ENCODE measurements around the gene ULBP2.
"Not testable (repeated sequence)": the region's sequence is repeated elsewhere in the genome, so short reads cannot be mapped to it uniquely, and the experiment has no call there.

ULBP2 gene

DNA sequence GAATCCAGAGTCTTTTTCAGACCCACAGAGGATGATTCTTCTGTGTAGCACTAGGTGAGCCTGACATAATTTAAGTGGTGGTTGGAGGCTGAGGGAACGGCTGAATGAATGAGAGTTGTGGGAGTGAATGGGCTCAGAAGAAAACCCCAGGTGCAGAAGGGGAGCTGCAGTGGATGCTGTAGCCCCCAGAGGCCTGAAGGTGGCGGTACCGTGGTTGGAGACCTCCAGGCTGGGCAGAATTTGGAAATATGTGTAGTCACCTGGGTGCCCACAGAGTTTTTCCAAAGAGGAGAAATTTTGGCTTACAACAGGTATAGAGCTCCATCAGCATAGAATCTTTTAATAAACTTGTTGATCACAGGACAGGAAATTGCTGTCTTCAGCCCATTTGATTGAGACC is 12.4 kb upstream of the ULBP2 start:
- DNase-seq: no peak

- DNase-seq: no peak
These were observed 10.3 kb upstream of the ULBP2 start for GRCh38 chr6:149931501-149931900.

GRCh38 chr6:149933036-149933435 is 8.8 kb upstream of the ULBP2 start:
- DNase-seq: no peak

- DNase-seq: no peak
These were observed 8.4 kb upstream of the ULBP2 start for GRCh38 chr6:149933461-149933860.

GRCh38 chr6:149934249-149935156 is 7.3 kb upstream of the ULBP2 start:
- peak; percentile 68 for DNase-seq

- no peak for DNase-seq
These were observed 6.6 kb upstream of the ULBP2 start for GRCh38 chr6:149935246-149935645.

DNA sequence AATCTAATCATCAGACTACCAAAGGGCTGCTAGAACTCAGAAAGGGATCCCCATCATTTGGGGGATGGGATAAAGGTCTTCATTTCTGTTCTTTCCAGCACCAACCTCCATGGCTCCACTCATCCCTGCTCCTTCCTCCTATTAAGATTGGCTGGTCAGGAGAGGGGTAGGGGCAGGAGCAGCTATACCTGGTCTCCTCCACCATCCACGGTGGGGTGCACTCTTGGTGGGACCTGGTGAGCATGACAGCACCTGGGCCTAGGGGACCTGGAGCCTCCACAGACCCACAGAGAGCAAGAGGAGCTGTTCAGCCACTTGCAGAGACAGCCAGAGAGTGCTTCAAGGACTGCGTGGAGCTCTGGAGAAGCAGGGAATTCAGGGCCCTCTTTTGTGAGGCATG is 6.1 kb upstream of the ULBP2 start:
- DNase-seq: no peak

DNA sequence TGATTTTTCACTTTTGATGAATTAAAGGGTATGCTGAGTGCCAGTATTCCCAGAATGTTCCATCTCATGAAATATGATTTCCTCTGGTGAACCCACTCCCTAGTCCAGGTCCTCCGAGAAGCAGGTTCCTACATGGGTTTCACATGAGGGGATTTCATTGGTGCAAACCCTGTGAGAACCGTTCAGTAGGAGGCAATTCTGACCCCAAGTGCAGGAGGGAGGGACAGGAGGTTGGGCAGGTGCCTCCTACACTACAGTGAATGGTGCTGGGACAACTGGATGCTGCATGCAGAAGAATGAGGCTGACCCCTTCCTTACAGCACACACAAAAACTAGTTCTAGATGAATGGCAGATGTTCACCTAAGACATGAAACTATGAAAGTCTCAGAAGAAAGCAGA is 5.1 kb upstream of the ULBP2 start:
- no peak for DNase-seq

DNA sequence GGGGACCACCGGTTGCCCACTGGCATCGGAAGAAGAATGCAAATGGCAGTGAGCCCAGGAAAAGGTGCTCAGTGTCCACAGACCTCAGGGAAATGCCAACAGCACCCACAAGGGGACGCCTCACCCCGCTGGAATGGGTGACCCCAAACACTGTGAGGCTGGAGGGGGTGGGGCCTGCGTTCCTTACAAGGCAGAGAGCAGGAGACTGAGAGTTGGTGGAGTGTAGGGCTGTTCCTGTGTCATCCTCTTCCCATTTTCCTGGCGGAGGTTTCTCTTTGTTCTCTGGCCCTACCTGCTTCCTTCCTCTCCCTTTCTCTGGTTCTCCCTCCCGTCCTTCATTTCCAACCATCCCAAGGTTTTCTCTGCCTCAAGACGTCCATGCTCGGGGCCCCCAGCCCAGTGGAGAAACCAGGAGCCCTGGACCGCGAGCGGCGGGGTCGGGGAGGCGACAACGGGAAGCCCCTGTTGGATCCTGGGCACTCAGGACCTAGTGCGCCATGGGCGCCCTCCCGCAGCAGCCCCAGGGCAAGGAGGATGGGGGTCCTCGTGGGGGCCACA is 3.7 kb upstream of the ULBP2 start:
- not testable (repeated sequence) for DNase-seq

GRCh38 chr6:149938571-149939355 is 3.1 kb upstream of the ULBP2 start:
- DNase-seq: no peak

- no peak for DNase-seq
These were observed 2.5 kb upstream of the ULBP2 start for GRCh38 chr6:149939356-149939648.

- DNase-seq: no peak
These were observed 1.7 kb upstream of the ULBP2 start for GRCh38 chr6:149939909-149940671.

DNA sequence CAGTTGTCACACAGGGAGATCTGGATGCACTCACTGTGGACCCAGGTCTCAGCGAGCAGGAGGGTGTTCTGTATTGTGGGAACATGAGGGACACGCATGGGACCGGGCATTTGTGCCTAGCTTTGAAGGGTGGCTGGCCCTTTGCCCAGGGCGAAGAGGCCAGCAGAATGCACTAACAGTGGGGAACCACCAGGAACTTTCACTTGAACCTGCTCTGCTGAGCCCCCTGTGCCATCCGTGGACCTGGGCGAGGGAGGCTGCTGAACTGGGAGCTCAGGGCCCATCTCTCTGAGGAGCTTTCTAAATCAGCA is 1.2 kb upstream of the ULBP2 start:
- no peak for DNase-seq

DNA sequence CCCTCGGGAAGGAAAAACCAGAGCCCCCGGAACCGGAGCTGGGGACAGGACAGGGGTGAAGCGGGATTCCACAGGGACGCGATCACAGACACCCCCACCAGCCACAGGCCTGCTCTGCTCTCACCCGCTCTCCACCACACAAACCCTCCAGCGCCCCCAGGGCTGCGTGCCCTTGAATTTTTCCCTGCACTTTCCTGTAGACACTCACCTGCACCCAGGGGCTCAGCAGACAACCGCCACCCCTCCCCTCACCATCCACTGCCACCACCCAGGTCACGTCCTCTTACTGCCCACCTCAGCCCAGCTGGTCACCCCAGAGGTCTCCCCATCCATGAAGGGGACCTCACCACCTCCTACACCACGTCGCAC is 631 bp downstream of the ULBP2 start:
- DNase-seq: no peak

GRCh38 chr6:149943321-149943720 is 1.5 kb downstream of the ULBP2 start:
- DNase-seq: not testable (repeated sequence)

DNA sequence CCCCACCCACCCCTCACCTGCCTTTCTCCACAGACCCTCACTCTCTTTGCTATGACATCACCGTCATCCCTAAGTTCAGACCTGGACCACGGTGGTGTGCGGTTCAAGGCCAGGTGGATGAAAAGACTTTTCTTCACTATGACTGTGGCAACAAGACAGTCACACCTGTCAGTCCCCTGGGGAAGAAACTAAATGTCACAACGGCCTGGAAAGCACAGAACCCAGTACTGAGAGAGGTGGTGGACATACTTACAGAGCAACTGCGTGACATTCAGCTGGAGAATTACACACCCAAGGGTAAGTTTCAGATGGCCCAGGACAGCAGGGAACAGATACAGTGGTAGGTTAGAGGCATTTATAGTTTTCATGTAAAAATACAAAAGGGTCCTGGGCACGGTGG is 3.5 kb downstream of the ULBP2 start:
- not testable (repeated sequence) for DNase-seq

- not testable (repeated sequence) for DNase-seq
These were observed 4.8 kb downstream of the ULBP2 start for GRCh38 chr6:149946631-149947030.

DNA sequence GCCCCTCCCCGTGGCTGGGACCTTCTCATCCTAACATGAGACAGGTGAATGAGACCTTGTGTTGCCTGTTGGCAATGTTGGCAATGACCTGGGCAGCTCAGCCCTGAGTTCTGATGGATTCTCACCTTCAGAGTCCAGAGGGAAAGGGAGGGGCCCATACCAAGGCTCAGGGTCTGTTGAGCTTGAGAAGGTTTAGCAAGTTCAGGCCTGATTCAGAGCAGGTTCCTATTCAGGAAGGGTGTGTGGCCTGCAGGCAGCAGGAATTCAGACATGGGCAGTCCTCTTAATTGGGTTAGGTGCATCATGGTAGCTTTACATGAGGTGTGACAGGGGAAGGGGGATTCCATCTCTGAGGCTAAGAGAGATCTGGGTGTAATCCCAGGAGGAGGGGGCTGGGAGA is 5.7 kb downstream of the ULBP2 start:
- not testable (repeated sequence) for DNase-seq

- no peak for DNase-seq
These were observed 6.2 kb downstream of the ULBP2 start for GRCh38 chr6:149948011-149948410.

DNA sequence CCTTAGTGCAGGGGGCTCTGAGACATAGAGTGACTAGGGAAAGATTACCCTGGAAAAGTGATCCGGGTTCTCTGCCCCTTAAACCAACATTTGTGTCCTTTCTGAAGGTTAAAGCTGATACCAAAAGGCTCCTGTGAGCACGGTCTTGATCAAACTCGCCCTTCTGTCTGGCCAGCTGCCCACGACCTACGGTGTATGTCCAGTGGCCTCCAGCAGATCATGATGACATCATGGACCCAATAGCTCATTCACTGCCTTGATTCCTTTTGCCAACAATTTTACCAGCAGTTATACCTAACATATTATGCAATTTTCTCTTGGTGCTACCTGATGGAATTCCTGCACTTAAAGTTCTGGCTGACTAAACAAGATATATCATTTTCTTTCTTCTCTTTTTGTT is 6.8 kb downstream of the ULBP2 start:
- DNase-seq: no peak

GRCh38 chr6:149950423-149950822 is 8.6 kb downstream of the ULBP2 start:
- no peak for DNase-seq

- DNase-seq: no peak
These were observed 9.3 kb downstream of the ULBP2 start for GRCh38 chr6:149951096-149951495.

GRCh38 chr6:149951626-149952025 is 9.8 kb downstream of the ULBP2 start:
- DNase-seq: no peak

DNA sequence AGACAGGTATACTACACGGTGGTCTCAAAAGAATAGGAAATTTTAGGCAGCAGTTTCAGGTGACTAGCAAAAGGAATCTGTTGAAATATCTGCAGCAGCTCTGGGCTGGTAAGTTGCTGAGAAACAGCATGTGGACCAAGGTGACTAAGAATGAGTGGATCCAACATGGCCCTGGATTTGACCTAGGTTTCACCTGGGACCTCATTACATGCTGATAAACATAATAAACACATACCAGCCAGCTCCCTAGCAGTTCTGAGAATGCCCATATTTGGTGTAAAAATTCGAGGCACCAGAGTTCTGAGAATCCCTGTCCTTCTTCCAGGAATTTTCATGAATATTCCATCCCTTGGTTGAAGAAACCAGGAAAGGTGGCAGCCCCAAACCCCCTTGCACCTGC is 11.6 kb downstream of the ULBP2 start:
- DNase-seq: not testable (repeated sequence)
